Type B pancreatic cell (in vitro differentiated cells): ENCODE results near the gene INMT. TPM values are rescaled to one million over a fixed set of nuclear protein-coding genes. Genes with fewer than 3 reads are reported as not detected.
"Not testable (repeated sequence)": the region's sequence is repeated elsewhere in the genome, so short reads cannot be mapped to it uniquely, and the experiment has no call there.

ENCODE experiments used
- DNase-seq: peaks from one replicate; pipeline ENCODE4 v3.0.0; 2021; ENCODE audit warnings: mixed read lengths; ENCODE audit not compliant: unreplicated experiment; ENCODE audit errors: extremely low spot score
- H3K27ac Mint-ChIP-seq: 2 replicates; pipeline ENCODE4 v1.8.0; 2021; ENCODE audit warnings: mild to moderate bottlenecking, mixed read lengths
- H3K27me3 Mint-ChIP-seq: 2 replicates; pipeline ENCODE4 v1.8.0; 2021; ENCODE audit warnings: mixed read lengths
- H3K36me3 Mint-ChIP-seq: 2 replicates; pipeline ENCODE4 v1.8.0; 2021; ENCODE audit warnings: mixed read lengths
- H3K4me1 Mint-ChIP-seq: one replicate; pipeline ENCODE4 v1.8.0; 2021; ENCODE audit warnings: mixed read lengths; ENCODE audit not compliant: unreplicated experiment
- H3K4me3 Mint-ChIP-seq: 2 replicates; pipeline ENCODE4 v1.8.0; 2021; ENCODE audit warnings: mild to moderate bottlenecking, mixed read lengths
- H3K9me3 Mint-ChIP-seq: 2 replicates; pipeline ENCODE4 v1.8.0; 2021; ENCODE audit warnings: mixed read lengths
- total RNA-seq: library from RNA; stranded (reverse); gene quantifications from 2 replicates; pipeline ENCODE4 v1.2.1, GENCODE V29; 2021; ENCODE audit warnings: low replicate concordance
- TF ChIP-seq, protein P1 (sequence below): fragments of 200-600 bp; sonication (generic); conservative IDR thresholded peaks from 2 replicates; pipeline ENCODE4 v1.5.0; 2021; ENCODE audit warnings: antibody characterized with exemption, mild to moderate bottlenecking

Gene INMT
- total RNA-seq, 1 donor from 2014 or later: not detected

DNA sequence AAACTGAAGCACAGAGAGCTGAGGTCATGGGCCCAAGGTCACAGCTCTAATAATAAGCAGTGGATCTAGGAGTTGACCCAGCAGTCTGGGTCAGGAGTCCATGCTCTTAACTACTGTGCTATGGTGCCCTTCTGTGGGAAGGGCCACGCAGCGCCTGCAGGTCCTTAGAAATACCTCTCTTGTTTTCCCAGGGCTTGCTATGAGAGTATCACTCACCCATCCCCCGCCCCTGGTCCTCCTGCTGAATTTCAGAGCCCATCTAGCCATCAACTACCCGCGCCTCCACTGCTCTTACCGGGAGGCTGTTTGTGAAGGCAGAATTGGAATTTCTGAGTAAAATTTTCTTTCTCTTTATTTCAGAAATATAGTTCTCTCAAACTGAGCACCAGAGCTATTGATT, 42.4 kb upstream of the INMT start:
- Mint-ChIP-seq H3K27ac (no peak overlapping the region), H3K4me1 (no peaks in the 10 kb centered on the region), H3K9me3 (no peaks in the 10 kb centered on the region), H3K27me3 (peaks cover 9% of the 10 kb centered on the region), H3K36me3 (no peaks in the 10 kb centered on the region), H3K4me3 (no peak overlapping the region)
- TF ChIP-seq, protein P1, sequence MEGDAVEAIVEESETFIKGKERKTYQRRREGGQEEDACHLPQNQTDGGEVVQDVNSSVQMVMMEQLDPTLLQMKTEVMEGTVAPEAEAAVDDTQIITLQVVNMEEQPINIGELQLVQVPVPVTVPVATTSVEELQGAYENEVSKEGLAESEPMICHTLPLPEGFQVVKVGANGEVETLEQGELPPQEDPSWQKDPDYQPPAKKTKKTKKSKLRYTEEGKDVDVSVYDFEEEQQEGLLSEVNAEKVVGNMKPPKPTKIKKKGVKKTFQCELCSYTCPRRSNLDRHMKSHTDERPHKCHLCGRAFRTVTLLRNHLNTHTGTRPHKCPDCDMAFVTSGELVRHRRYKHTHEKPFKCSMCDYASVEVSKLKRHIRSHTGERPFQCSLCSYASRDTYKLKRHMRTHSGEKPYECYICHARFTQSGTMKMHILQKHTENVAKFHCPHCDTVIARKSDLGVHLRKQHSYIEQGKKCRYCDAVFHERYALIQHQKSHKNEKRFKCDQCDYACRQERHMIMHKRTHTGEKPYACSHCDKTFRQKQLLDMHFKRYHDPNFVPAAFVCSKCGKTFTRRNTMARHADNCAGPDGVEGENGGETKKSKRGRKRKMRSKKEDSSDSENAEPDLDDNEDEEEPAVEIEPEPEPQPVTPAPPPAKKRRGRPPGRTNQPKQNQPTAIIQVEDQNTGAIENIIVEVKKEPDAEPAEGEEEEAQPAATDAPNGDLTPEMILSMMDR: no peak
- no peak for DNase-seq

GRCh38 chr7:30710669-30711068, 41.3 kb upstream of the INMT start:
- no peak overlapping the region for H3K27ac Mint-ChIP-seq
- H3K27me3 Mint-ChIP-seq: peaks cover 9% of the 10 kb centered on the region
- no peaks in the 10 kb centered on the region for H3K9me3 Mint-ChIP-seq
- no peak for DNase-seq
- TF ChIP-seq, protein P1: no peak
- no peak overlapping the region for H3K4me3 Mint-ChIP-seq
- no peaks in the 10 kb centered on the region for H3K36me3 Mint-ChIP-seq
- no peaks in the 10 kb centered on the region for H3K4me1 Mint-ChIP-seq

DNA sequence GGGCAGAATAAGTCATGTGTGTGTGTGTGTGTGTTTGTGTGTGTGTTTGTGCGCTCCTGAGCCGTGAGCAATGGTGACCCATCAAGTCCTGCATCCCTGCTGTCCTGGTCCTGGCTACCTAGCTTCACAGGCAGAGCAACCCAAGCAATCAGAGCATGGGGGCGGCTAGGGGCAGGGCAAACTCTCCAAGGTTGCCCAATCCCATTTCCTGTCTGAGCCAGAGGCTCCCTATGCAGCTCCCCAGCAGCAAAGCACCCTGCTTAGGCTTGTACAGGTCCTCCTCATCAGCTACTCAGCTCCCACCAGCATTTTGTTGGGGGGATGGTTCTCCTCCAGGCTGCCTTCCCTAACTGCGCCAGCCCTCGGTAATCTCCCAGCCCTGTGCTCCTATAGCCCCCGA, 38.5 kb upstream of the INMT start:
- H3K27me3 Mint-ChIP-seq: no peaks in the 10 kb centered on the region
- H3K4me1 Mint-ChIP-seq: no peaks in the 10 kb centered on the region
- DNase-seq: no peak
- peaks cover 12% of the 10 kb centered on the region for H3K9me3 Mint-ChIP-seq
- TF ChIP-seq, protein P1: no peak
- H3K27ac Mint-ChIP-seq: no peak overlapping the region
- H3K36me3 Mint-ChIP-seq: no peaks in the 10 kb centered on the region
- no peak overlapping the region for H3K4me3 Mint-ChIP-seq

DNA sequence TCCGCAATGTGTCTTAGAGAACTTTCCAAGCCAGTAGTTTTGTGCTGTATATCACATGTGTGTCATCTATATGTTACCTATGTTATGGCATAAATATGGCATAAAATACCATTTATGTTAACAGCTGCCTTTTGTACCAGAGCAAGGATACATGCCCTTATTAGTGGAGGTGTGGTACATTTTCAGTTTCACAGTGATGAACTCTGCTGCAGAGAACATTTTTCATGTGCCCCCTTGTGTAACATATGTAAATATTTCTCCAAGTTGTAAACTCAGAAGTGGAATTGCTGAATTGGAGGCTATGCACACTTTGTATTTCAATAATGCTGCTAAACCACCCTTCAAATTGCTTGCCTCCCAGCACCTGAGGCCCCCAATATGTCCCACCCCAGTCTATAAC, 37.8 kb upstream of the INMT start:
- no peaks in the 10 kb centered on the region for H3K36me3 Mint-ChIP-seq

GRCh38 chr7:30717181-30717580, 34.8 kb upstream of the INMT start:
- Mint-ChIP-seq H3K36me3 (no peaks in the 10 kb centered on the region), H3K4me1 (no peaks in the 10 kb centered on the region), H3K4me3 (no peak overlapping the region), H3K9me3 (peaks cover 21% of the 10 kb centered on the region), H3K27me3 (no peaks in the 10 kb centered on the region), H3K27ac (no peak overlapping the region)
- TF ChIP-seq, protein P1: no peak
- DNase-seq: no peak

More for the DNA sequence above, 37.8 kb upstream of the INMT start:
- Mint-ChIP-seq H3K9me3 (peaks cover 16% of the 10 kb centered on the region), H3K27me3 (no peaks in the 10 kb centered on the region), H3K27ac (no peak overlapping the region), H3K4me3 (no peak overlapping the region), H3K4me1 (no peaks in the 10 kb centered on the region)
- DNase-seq: no peak
- TF ChIP-seq, protein P1: no peak

DNA sequence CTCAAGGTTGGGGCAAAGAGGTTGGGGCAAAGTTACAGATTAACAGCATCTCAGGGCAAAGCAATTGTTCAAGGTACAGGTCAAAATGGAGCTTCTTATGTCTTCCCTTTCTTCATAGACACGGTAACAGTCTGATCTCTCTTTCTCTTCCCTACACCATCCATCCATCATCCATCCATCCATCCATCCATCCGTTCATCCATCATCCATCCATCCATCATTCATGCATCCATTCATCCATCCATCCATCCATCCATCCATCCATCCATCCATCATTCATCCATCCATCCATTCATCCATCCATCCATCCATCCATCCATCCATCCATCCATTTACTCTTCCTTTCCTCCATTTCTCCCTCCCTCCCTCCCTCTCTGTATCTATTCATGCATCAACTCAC, 32.5 kb upstream of the INMT start:
- not testable (repeated sequence) for H3K27ac Mint-ChIP-seq, H3K4me3 Mint-ChIP-seq, H3K36me3 Mint-ChIP-seq, DNase-seq, H3K4me1 Mint-ChIP-seq, H3K27me3 Mint-ChIP-seq
- H3K9me3 Mint-ChIP-seq: peaks cover 27% of the 10 kb centered on the region
